K562 (cell line): Measurements from ENCODE around the gene MAPKAPK3. TPM values are rescaled to one million over a fixed set of nuclear protein-coding genes. Genes with fewer than 3 reads are reported as not detected.

Experiments used
- ATAC-seq: fragments of 200-7000 bp; cut with Tn5 transposase; 3 replicates; pipeline ENCODE4 v1.9.1; 2020; ENCODE audit warnings: moderate library complexity
- BruUV-seq: library from RNA; stranded (reverse); fragments of 400-500 nt; replicated peaks from 2 replicates; lab custom pipeline; 2021; lab: Mats Ljungman, UMichigan
- CTCF ChIA-PET: fragments of 300-600 bp; formaldehyde crosslinking; extraction: SDS; loops from one replicate; lab custom pipeline; 2021; ENCODE audit warnings: low intra/inter-chr PET ratio; lab: Yijun Ruan, JAX
- POLR2A ChIA-PET: fragments of 300-600, 350-650 bp; sonication (Branson Sonifier 250); formaldehyde crosslinking; extraction: SDS; loops from one replicate; lab custom pipeline; 2021; ENCODE audit warnings: antibody characterized with exemption, inconsistent platforms; lab: Yijun Ruan, JAX
- DNase-seq, 4 experiments: peaks; one replicate each; pipeline versions ENCODE4 v3.0.0 to v3.0.0-alpha.2; 2011 to 2018; ENCODE audit warnings: low spot score in 3 of 4, mixed read lengths in 3 of 4; ENCODE audit errors: extremely low read depth in 1 of 4
- FAIRE-seq: peaks from 2 replicates; lab custom pipeline; 2011; peaks lifted over from hg19 to GRCh38; lab: Jason Lieb, UNC
- H2AFZ ChIP-seq: 2 replicates; pipeline ENCODE4 v1.6.0; 2011; ENCODE audit warnings: low read depth, low read length, control low read depth, inconsistent platforms
- H3K27ac ChIP-seq: fragments of 200-600 bp; 3 replicates; pipeline ENCODE4 v1.8.0; 2011; ENCODE audit warnings: low read depth, mild to moderate bottlenecking, control low read depth, inconsistent platforms, low read length, moderate library complexity, mixed read lengths; ENCODE audit errors: extremely low read depth
- H3K27me3 ChIP-seq, 2 experiments: fragments of 300-600 bp in 1 of 2; 2 replicates in 1 of 2; 3 replicates in 1 of 2; pipeline versions ENCODE4 v1.6.0 to v1.8.0; 2011; ENCODE audit warnings: inconsistent platforms in 2 of 2, low read length in 2 of 2, mild to moderate bottlenecking in 1 of 2, mixed read lengths in 1 of 2, moderate library complexity in 1 of 2; ENCODE audit not compliant: control insufficient read depth in 2 of 2, insufficient read depth in 2 of 2
- H3K36me3 ChIP-seq: fragments of 300-600 bp; 3 replicates; pipeline ENCODE4 v1.8.0; 2011; ENCODE audit warnings: mild to moderate bottlenecking, low read length, inconsistent platforms; ENCODE audit not compliant: control insufficient read depth, insufficient read depth
- H3K4me1 ChIP-seq, 2 experiments: fragments of 200-600 bp in 1 of 2; replicated peaks in 1 of 2; 2 replicates in 1 of 2; 3 replicates in 1 of 2; pipeline versions ENCODE4 v1.5.1 to v1.8.0; 2011; ENCODE audit warnings: inconsistent platforms in 2 of 2, low read length in 2 of 2, mild to moderate bottlenecking in 1 of 2, mixed read lengths in 1 of 2, moderate library complexity in 1 of 2; ENCODE audit not compliant: control insufficient read depth in 2 of 2, insufficient read depth in 2 of 2
- H3K4me2 ChIP-seq: 2 replicates; pipeline ENCODE4 v1.6.1; 2011; ENCODE audit warnings: low read length, control low read depth, inconsistent platforms, mixed read lengths; ENCODE audit not compliant: insufficient read depth
- H3K4me3 ChIP-seq: fragments of 200-600 bp; sonication (generic), shearing (Covaris generic); 2 replicates; pipeline ENCODE4 v1.5.1; 2016; ENCODE audit warnings: control low read depth, inconsistent platforms
- H3K79me2 ChIP-seq: fragments of 200-600 bp; 3 replicates; pipeline ENCODE4 v1.8.0; 2011; ENCODE audit warnings: low read length, inconsistent platforms; ENCODE audit not compliant: control insufficient read depth, insufficient read depth
- H3K9ac ChIP-seq, 2 experiments: 2 replicates each; pipeline versions ENCODE4 v1.6.0 to v1.6.1; 2011; ENCODE audit warnings: low read depth in 2 of 2, low read length in 2 of 2, control low read depth in 1 of 2, inconsistent platforms in 1 of 2, mild to moderate bottlenecking in 1 of 2, mixed read lengths in 1 of 2; ENCODE audit not compliant: insufficient read depth in 1 of 2
- H3K9me1 ChIP-seq: one replicate; pipeline ENCODE4 v1.6.0; 2011; ENCODE audit warnings: inconsistent platforms, mild to moderate bottlenecking, low read length, moderate library complexity; ENCODE audit not compliant: control insufficient read depth, insufficient read depth
- H3K9me3 ChIP-seq: replicated peaks from 2 replicates; pipeline ENCODE4 v1.5.1; 2011; ENCODE audit warnings: low read depth, low read length, inconsistent platforms; ENCODE audit not compliant: control insufficient read depth, insufficient read depth
- H4K20me1 ChIP-seq: replicated peaks from 2 replicates; pipeline ENCODE4 v1.6.1; 2011; ENCODE audit warnings: low read length, inconsistent platforms, mixed read lengths; ENCODE audit not compliant: control insufficient read depth, insufficient read depth
- CBX2 ChIP-seq: fragments of 200-600 bp; sonication (generic); IDR thresholded peaks from one replicate; pipeline ENCODE4 v1.6.1; 2012; ENCODE audit warnings: mild to moderate bottlenecking, low read length, inconsistent platforms; ENCODE audit not compliant: insufficient read depth, poor library complexity, severe bottlenecking
- CEBPG ChIP-seq, 3 experiments: fragments of 200-800 bp in 1 of 3; sonication (Bioruptor generic) in 1 of 3; sonication (generic) in 1 of 3; formaldehyde crosslinking in 1 of 3; IDR thresholded peaks in 2 of 3; conservative IDR thresholded peaks in 1 of 3; 2 replicates each; pipeline versions ENCODE4 v1.6.1 to v1.8.0; 2016 to 2022; ENCODE audit warnings: missing compliant biosample characterization in 2 of 3, missing genetic modification characterization in 2 of 3, mild to moderate bottlenecking in 1 of 3, missing genetic modification reagents in 1 of 3
- GATAD2A ChIP-seq: fragments of 450-650 bp; IDR thresholded peaks from 2 replicates; pipeline ENCODE4 v1.6.1; 2017
- RAD21 ChIP-seq, 2 experiments: fragments of 250-450 bp in 1 of 2; fragments of 450-650 bp in 1 of 2; sonication (Bioruptor Pico) in 1 of 2; formaldehyde crosslinking in 1 of 2; IDR thresholded peaks in 1 of 2; conservative IDR thresholded peaks in 1 of 2; 2 replicates each; pipeline versions ENCODE4 v1.4.0 to v1.8.0; 2020 to 2022; ENCODE audit warnings: mild to moderate bottlenecking in 2 of 2, moderate library complexity in 1 of 2
- TAL1 ChIP-seq: fragments of 450-650 bp; IDR thresholded peaks from 2 replicates; pipeline ENCODE4 v1.6.1; 2016; ENCODE audit warnings: mild to moderate bottlenecking
- WGBS: fragments of 100-300 bp; shearing (Covaris generic); methylation state at CpG from one replicate; pipeline ENCODE4 v1.1.6; 2016; ENCODE audit warnings: low coverage, mixed read lengths; ENCODE audit not compliant: insufficient coverage; ENCODE audit errors: missing lambda C conversion rate; 5-methylcytosine and 5-hydroxymethylcytosine counted together
- in situ Hi-C: fragments of 300-500 bp; cut with MboI; formaldehyde crosslinking; loops from 4 replicates; pipeline ENCODE4 v1.15.0; 2018; ENCODE audit warnings: inconsistent platforms, mixed read lengths
- intact Hi-C: fragments of 100-400 bp; cut with micrococcal nuclease; formaldehyde crosslinking; loops from 2 replicates; pipeline ENCODE4 v1.14.2; 2022
- polyA plus RNA-seq, 8 experiments: library from polyadenylated mRNA; depleted of rRNA in 4 of 8; stranded (reverse) in 5 of 8; unstranded in 3 of 8; fragments of >200 nt; fragmentation: Nextera tagmentation in 2 of 8; fragmentation: Illumina TruSeq in 1 of 8; extraction: Ambion mirVana in 2 of 8; extraction: Trizol in 1 of 8; gene quantifications; 2 replicates each; pipeline versions ENCODE4 v1.2.1 to v1.2.3, GENCODE V29; 2011 to 2014; ENCODE audit warnings: inconsistent platforms in 1 of 8, missing spikeins in 1 of 8
- total RNA-seq, 7 experiments: library from RNA; depleted of rRNA in 6 of 7; stranded (reverse); fragments of >200 nt in 6 of 7; fragmentation: Illumina TruSeq in 2 of 7; extraction: Trizol in 2 of 7; gene quantifications; 2 replicates each; pipeline versions ENCODE4 v1.2.1 to v1.2.3, GENCODE V29; 2011 to 2021; ENCODE audit warnings: low replicate concordance in 1 of 7

The MAPKAPK3 gene
- total and polyA plus RNA-seq, 9 of the 15 experiments (the other 6 are each of a cell fraction or from before 2014, with no cell fraction given) = 8.0 to 56.4 (median 41.2) TPM

GRCh38 chr3:50675179-50676030 lies 58.5 kb downstream of the MAPKAPK3 start (continued):
- peak in 1 of 2 experiments; percentile 10; a peak in 1 of 4 replicates for TF ChIP-seq RAD21 (CRISPR knock-in tag; conservative IDR thresholded peaks at IDR 0.05 in 1 of 2, IDR thresholded peaks at IDR 0.05 in 1 of 2)
- TF ChIP-seq TAL1 = no peak
- TF ChIP-seq, all 486 proteins: peak for 4

GRCh38 chr3:50676031-50676705 lies 59.2 kb downstream of the MAPKAPK3 start:
- intact Hi-C loops = loop anchor here (10.0 kb wide), 1 partner anchor 699 kb away; no protein-coding TSS in a partner anchor
- no peak for ATAC-seq
- no peak for TF ChIP-seq GATAD2A
- no peak for TF ChIP-seq CEBPG (CRISPR knock-in tag; IDR thresholded peaks at IDR 0.05)
- peak; percentile 31 to 47; a peak in 2 of 4 replicates for TF ChIP-seq CEBPG (tag; conservative IDR thresholded peaks at IDR 0.05 in 1 of 2, IDR thresholded peaks at IDR 0.05 in 1 of 2)
- peak; percentile 70 for TF ChIP-seq CBX2
- TF ChIP-seq, all 486 proteins: peak for 2
- Histone ChIP-seq H3K27ac (no peak overlapping the region), H4K20me1 (no peaks in the 10 kb centered on the region; the same call in 1 of the 2 replicates), H3K27me3 (peaks cover 11 to 27% of the 10 kb centered on the region in 2 experiments; a peak in 4 of 5 replicates), H3K79me2 (no peaks in the 10 kb centered on the region), H3K9me3 (no peaks in the 10 kb centered on the region), H3K9me1 (no peaks in the 10 kb centered on the region), H2AFZ (no peak overlapping the region), H3K9ac (no peak overlapping the region), H3K36me3 (no peaks in the 10 kb centered on the region), H3K4me3 (no peak overlapping the region), H3K4me1 (peaks cover 0 to 14% of the 10 kb centered on the region in 2 experiments; a peak in 2 of 5 replicates), H3K4me2 (no peak overlapping the region)
- ChIA-PET CTCF (no interaction called here), POLR2A (no interaction called here)
- WGBS = 2% methylated on average over 7 of the region's 7 CpGs
- in situ Hi-C loops = no loop called here
- FAIRE-seq (no peak), DNase-seq (no peak)
- no TSS peak for BruUV-seq
